CD4-positive, alpha-beta T cell treated with Interleukin-17A for 1 hour (primary cell): ENCODE results near the gene MACROD2.

Experiments
- DNase-seq: peaks from one replicate; pipeline ENCODE4 v3.0.0-alpha.2; 2020

The MACROD2 gene

GRCh38 chr20:14064333-14064732, 69.0 kb downstream of the MACROD2 start:
- DNase-seq, result no peak

GRCh38 chr20:14064921-14065320, 69.6 kb downstream of the MACROD2 start:
- DNase-seq, result no peak

- no peak for DNase-seq
Observed at GRCh38 chr20:14065774-14066173, 70.5 kb downstream of the MACROD2 start.

- no peak for DNase-seq
Observed at GRCh38 chr20:14067603-14068002, 72.3 kb downstream of the MACROD2 start.

GRCh38 chr20:14069796-14070195, 74.5 kb downstream of the MACROD2 start:
- DNase-seq, result no peak

GRCh38 chr20:14093652-14094051, 98.3 kb downstream of the MACROD2 start:
- no peak for DNase-seq

- no peak for DNase-seq
Observed at GRCh38 chr20:14098261-14098660, 102.9 kb downstream of the MACROD2 start.

GRCh38 chr20:14113416-14113815, 118.1 kb downstream of the MACROD2 start:
- no peak for DNase-seq

- DNase-seq, result no peak
Observed at GRCh38 chr20:14114065-14114704, 118.9 kb downstream of the MACROD2 start.

GRCh38 chr20:14116037-14116436, 120.7 kb downstream of the MACROD2 start:
- DNase-seq, result no peak

GRCh38 chr20:14117768-14118167, 122.5 kb downstream of the MACROD2 start:
- no peak for DNase-seq

- DNase-seq, result no peak
Observed at GRCh38 chr20:14126856-14127255, 131.5 kb downstream of the MACROD2 start.

- no peak for DNase-seq
Observed at GRCh38 chr20:14127514-14128223, 132.4 kb downstream of the MACROD2 start.

GRCh38 chr20:14134004-14134403, 138.7 kb downstream of the MACROD2 start:
- DNase-seq, result no peak

GRCh38 chr20:14142171-14142570, 146.9 kb downstream of the MACROD2 start:
- no peak for DNase-seq

- DNase-seq, result no peak
Observed at GRCh38 chr20:14142964-14143627, 147.8 kb downstream of the MACROD2 start.

- no peak for DNase-seq
Observed at GRCh38 chr20:14148042-14148441, 152.7 kb downstream of the MACROD2 start.

- no peak for DNase-seq
Observed at GRCh38 chr20:14155361-14155760, 160.0 kb downstream of the MACROD2 start.

GRCh38 chr20:14178528-14178927, 183.2 kb downstream of the MACROD2 start:
- DNase-seq, result no peak

- no peak for DNase-seq
Observed at GRCh38 chr20:14178952-14179351, 183.6 kb downstream of the MACROD2 start.

GRCh38 chr20:14189794-14190402, 194.6 kb downstream of the MACROD2 start:
- DNase-seq, result no peak

GRCh38 chr20:14191559-14191958, 196.2 kb downstream of the MACROD2 start:
- no peak for DNase-seq

GRCh38 chr20:14193443-14193842, 198.1 kb downstream of the MACROD2 start:
- no peak for DNase-seq

- no peak for DNase-seq
Observed at GRCh38 chr20:14193885-14194284, 198.6 kb downstream of the MACROD2 start.
